Left lung (tissue), 14 donors: ENCODE results near the gene PLEKHG3. TPM values are rescaled to one million over a fixed set of nuclear protein-coding genes. Genes with fewer than 3 reads are reported as not detected.
"Not testable (repeated sequence)": the region's sequence is repeated elsewhere in the genome, so short reads cannot be mapped to it uniquely, and the experiment has no call there.

Source experiments
- ATAC-seq: fragments of 200-7000 bp; cut with Tn5 transposase; one replicate; pipeline ENCODE4 v1.9.1; 2020; ENCODE audit warnings: moderate library complexity
- DNase-seq, 4 donors: peaks; one replicate each; pipeline ENCODE4 v3.0.0-alpha.2; 2013 to 2020
- H3K27ac ChIP-seq, 2 donors: fragments of 200-600 bp; sonication (generic) in 1 of 2; one replicate each; pipeline versions ENCODE4 v1.5.0 to v1.8.0; 2020 to 2021
- H3K27me3 ChIP-seq, 2 donors: fragments of 200-600 bp; sonication (generic) in 1 of 2; one replicate each; pipeline versions ENCODE4 v1.5.0 to v1.8.0; 2020 to 2021
- H3K36me3 ChIP-seq, 2 donors: fragments of 200-600 bp; sonication (generic) in 1 of 2; one replicate each; pipeline versions ENCODE4 v1.5.0 to v1.8.0; 2020 to 2021
- H3K4me1 ChIP-seq, 2 donors: fragments of 200-600 bp; one replicate each; pipeline ENCODE4 v1.8.0; 2021
- H3K4me3 ChIP-seq, 2 donors: fragments of 200-600 bp; sonication (generic) in 1 of 2; one replicate each; pipeline versions ENCODE4 v1.5.0 to v1.8.0; 2020 to 2021; ENCODE audit warnings: mild to moderate bottlenecking in 1 of 2
- H3K9me3 ChIP-seq, 2 donors: fragments of 200-600 bp; sonication (generic) in 1 of 2; one replicate each; pipeline versions ENCODE4 v1.5.0 to v1.8.0; 2020 to 2021
- intact Hi-C, 2 donors: fragments of 100-400 bp; cut with DNase I; formaldehyde crosslinking; loops; one replicate each; pipeline versions ENCODE4 v1.11.2 to v1.14.2; 2022
- long read RNA-seq, 12 donors: library from polyadenylated mRNA in 2 of 12; unstranded in 2 of 12; transcript quantifications; one replicate each; pipeline ENCODE4 v2.0.0 and lab custom pipeline, GENCODE V29; 2019 to 2026
- polyA plus RNA-seq, 6 donors: library from polyadenylated mRNA; unstranded; fragments of 120-200 nt; gene quantifications; one replicate each; pipeline ENCODE4 v1.2.1, GENCODE V29; 2013; ENCODE audit not compliant: insufficient read length in 6 of 6
- total RNA-seq, 2 donors: library from RNA; stranded (reverse); fragmentation: NEBNext Ultra II Directional; extraction: Animal tissue kit (Norgen Biotek cat#: 25700); gene quantifications; one replicate each; pipeline ENCODE4 v1.2.1, GENCODE V29; 2021
- TF ChIP-seq, protein P1 (sequence below), 2 donors: fragments of 200-600 bp; sonication (generic) in 1 of 2; IDR thresholded peaks; one replicate each; pipeline versions ENCODE4 v1.5.0 to v1.8.0; 2021; ENCODE audit warnings: antibody characterized with exemption in 2 of 2
- donor health status: DM: no; HTN: yes; CAD: no.
- donor health status: DM: no; HTN: no; CAD: no.

The PLEKHG3 gene
- total RNA-seq (10 to 100 TPM; 31.9 to 34.3 TPM), polyA plus RNA-seq (10 to 100 TPM; 50.8 to 67.3 (median 60.7) TPM)
- long read RNA-seq, donor 1, partial matches to known transcripts: 20 of 22 reads
- long read RNA-seq, donor 1, other reads (novel, unspliced or antisense): 0 of 22 reads
- long read RNA-seq, donor 2, partial matches to known transcripts: 30 of 32 reads
- long read RNA-seq, donor 2, other reads (novel, unspliced or antisense): 0 of 32 reads
- long read RNA-seq, donor 3: 0 reads
- long read RNA-seq, donor 4, partial matches to known transcripts: 2 of 3 reads
- long read RNA-seq, donor 4, other reads (novel, unspliced or antisense): 1 of 3 reads
- long read RNA-seq, donor 5, partial matches to known transcripts: 14 of 14 reads
- long read RNA-seq, donor 5, other reads (novel, unspliced or antisense): 0 of 14 reads
- long read RNA-seq, donor 6, partial matches to known transcripts: 0 of 1 reads
- long read RNA-seq, donor 6, other reads (novel, unspliced or antisense): 0 of 1 reads
- long read RNA-seq, donor 7: 0 reads
- long read RNA-seq, donor 8, partial matches to known transcripts: 9 of 10 reads
- long read RNA-seq, donor 8, other reads (novel, unspliced or antisense): 0 of 10 reads
- long read RNA-seq, donor 9: 0 reads
- long read RNA-seq, donor 10, partial matches to known transcripts: 2 of 3 reads
- long read RNA-seq, donor 10, other reads (novel, unspliced or antisense): 1 of 3 reads
- long read RNA-seq, donor 11: 0 reads
- long read RNA-seq, donor 12, partial matches to known transcripts: 22 of 22 reads
- long read RNA-seq, donor 12, other reads (novel, unspliced or antisense): 0 of 22 reads

DNA sequence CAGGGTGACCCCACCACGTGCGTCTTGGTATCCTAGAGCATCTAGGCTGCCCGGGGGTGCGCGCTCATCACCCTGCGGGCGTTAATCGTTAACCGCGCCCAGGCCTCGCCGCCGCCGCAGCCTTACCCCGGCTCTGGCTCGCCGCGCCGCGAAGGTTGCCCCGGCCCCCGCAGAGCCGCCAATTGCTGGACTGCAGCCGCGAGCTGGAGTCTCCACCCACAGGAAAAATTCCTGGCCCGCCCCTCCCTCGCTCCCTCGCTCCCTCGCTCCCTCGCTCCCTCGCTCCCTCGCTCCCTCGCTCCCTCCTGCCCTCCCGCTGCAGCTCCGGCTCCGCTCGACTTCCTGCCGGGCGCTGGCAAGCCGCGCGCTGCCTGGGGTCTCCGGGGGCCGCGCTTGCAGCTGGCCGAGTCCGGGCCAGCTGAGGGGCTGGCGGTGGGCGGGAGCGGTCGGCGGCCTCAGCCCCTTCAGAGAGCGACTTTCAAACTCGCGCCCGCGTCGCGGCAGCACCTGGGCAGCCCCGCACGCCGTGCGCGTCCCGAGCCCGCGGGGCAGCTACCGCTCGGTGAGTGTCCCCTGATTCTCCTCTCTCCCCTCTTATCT, at the start of gene PLEKHG3:
Gene PLEKHG3 (plus strand): TSS at position 282 of the 600 bp plus-strand sequence. CDS start 23,208 bp downstream, outside the sequence.
- H3K27me3 ChIP-seq: peaks cover 0 to 56% of the 10 kb centered on the region in 2 donors
- ATAC-seq (peak; percentile 78), DNase-seq (peak in 3 of 4 donors; percentile 85 to 94 (median 87))
- H3K4me1 ChIP-seq: peaks cover 26 to 71% of the 10 kb centered on the region in 2 donors
- peak within 1 kb of the TSS; percentile 69 to 83 for H3K4me3 ChIP-seq
- H3K9me3 ChIP-seq: no peaks in the 10 kb centered on the region
- TF ChIP-seq, protein P1, sequence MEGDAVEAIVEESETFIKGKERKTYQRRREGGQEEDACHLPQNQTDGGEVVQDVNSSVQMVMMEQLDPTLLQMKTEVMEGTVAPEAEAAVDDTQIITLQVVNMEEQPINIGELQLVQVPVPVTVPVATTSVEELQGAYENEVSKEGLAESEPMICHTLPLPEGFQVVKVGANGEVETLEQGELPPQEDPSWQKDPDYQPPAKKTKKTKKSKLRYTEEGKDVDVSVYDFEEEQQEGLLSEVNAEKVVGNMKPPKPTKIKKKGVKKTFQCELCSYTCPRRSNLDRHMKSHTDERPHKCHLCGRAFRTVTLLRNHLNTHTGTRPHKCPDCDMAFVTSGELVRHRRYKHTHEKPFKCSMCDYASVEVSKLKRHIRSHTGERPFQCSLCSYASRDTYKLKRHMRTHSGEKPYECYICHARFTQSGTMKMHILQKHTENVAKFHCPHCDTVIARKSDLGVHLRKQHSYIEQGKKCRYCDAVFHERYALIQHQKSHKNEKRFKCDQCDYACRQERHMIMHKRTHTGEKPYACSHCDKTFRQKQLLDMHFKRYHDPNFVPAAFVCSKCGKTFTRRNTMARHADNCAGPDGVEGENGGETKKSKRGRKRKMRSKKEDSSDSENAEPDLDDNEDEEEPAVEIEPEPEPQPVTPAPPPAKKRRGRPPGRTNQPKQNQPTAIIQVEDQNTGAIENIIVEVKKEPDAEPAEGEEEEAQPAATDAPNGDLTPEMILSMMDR (IDR thresholded peaks at IDR 0.05): no peak
- peak within 1 kb of the TSS; percentile 76 to 93 for H3K27ac ChIP-seq
- intact Hi-C loops: no loop called here
- H3K36me3 ChIP-seq: no peaks in the 10 kb centered on the region

DNA sequence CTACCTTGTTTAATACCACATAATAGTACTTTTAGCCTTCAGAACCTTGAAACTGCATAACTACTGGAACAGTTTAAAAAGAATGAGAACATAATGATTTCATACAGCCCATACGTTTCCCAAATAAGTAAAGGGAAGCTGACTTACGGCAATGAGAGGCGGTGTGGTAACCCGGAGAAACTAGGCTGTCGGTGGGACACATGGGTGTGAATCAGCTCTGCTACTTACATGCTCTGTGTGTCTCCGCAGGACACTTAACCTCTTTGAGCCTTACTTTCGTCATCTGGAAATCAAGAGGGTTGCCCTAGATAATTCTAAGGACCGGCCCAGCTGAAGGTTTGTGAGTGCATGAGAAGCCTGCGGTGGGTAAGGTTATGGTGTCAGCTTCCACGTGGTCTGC, 49.3 kb upstream of the PLEKHG3 start:
- DNase-seq (peak in 1 of 4 donors; percentile 61), ATAC-seq (peak; percentile 62)
- no peaks in the 10 kb centered on the region for H3K9me3 ChIP-seq
- TF ChIP-seq, protein P1 (IDR thresholded peaks at IDR 0.05): no peak
- peaks cover 0 to under 1% of the 10 kb centered on the region in 2 donors for H3K27me3 ChIP-seq
- intact Hi-C loops: no loop called here
- H3K36me3 ChIP-seq: no peaks in the 10 kb centered on the region
- H3K4me1 ChIP-seq: peaks cover 0 to 29% of the 10 kb centered on the region in 2 donors
- H3K27ac ChIP-seq: peak overlapping the region in 1 of 2 donors; percentile 90
- no peak overlapping the region for H3K4me3 ChIP-seq

DNA sequence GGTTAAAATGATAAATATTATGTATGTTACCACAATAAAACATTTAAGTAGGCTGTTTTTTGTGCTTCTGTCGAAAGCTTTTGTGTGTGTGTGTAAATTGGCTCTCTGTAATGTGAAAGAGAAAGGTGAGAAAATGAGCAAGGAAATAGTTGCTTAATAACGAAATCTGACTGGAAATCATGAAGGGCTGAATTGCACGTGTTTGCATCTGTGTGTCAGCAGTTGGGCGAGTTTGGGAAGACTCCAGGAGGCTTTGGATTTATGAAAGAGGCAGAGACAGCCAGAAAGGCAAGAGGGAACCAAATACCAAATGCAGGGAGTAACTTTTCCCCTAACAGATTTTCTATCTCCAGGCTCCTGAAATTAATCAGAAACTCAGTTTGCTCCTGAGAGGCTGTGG, 47.2 kb upstream of the PLEKHG3 start:
- no peaks in the 10 kb centered on the region for H3K27me3 ChIP-seq
- H3K36me3 ChIP-seq: no peaks in the 10 kb centered on the region
- TF ChIP-seq, protein P1 (IDR thresholded peaks at IDR 0.05): no peak
- no peaks in the 10 kb centered on the region for H3K9me3 ChIP-seq
- no peak overlapping the region for H3K27ac ChIP-seq
- peak in 1 of 4 donors; percentile 21 for DNase-seq
- ATAC-seq: peak; percentile 6
- intact Hi-C loops: no loop called here
- peaks cover 0 to 29% of the 10 kb centered on the region in 2 donors for H3K4me1 ChIP-seq
- H3K4me3 ChIP-seq: no peak overlapping the region

DNA sequence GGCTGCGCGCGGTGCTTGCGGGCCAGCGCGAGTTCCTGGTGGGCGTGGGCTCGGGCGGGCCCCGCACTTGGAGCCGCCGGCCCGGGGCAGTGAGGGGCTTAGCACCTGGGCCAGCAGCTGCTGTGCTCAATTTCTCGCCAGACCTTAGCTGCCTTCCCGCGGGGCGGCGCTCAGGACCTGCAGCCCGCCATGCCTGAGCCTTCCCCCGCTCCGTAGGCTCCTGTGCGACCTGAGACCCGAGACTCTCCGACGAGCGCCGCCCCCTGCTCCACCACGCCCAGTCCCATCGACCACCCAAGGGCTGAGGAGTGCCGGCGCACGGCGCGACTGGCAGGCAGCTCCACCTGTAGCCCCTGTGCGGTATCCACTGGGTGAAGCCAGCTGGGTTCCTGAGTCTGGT, 46.0 kb upstream of the PLEKHG3 start:
- no peak for DNase-seq
- Histone ChIP-seq H3K36me3 (no peaks in the 10 kb centered on the region), H3K27ac (no peak overlapping the region), H3K27me3 (no peaks in the 10 kb centered on the region), H3K4me3 (no peak overlapping the region), H3K4me1 (peaks cover 0 to 28% of the 10 kb centered on the region in 2 donors), H3K9me3 (no peaks in the 10 kb centered on the region)
- intact Hi-C loops: no loop called here
- ATAC-seq: no peak
- TF ChIP-seq, protein P1 (IDR thresholded peaks at IDR 0.05): no peak

DNA sequence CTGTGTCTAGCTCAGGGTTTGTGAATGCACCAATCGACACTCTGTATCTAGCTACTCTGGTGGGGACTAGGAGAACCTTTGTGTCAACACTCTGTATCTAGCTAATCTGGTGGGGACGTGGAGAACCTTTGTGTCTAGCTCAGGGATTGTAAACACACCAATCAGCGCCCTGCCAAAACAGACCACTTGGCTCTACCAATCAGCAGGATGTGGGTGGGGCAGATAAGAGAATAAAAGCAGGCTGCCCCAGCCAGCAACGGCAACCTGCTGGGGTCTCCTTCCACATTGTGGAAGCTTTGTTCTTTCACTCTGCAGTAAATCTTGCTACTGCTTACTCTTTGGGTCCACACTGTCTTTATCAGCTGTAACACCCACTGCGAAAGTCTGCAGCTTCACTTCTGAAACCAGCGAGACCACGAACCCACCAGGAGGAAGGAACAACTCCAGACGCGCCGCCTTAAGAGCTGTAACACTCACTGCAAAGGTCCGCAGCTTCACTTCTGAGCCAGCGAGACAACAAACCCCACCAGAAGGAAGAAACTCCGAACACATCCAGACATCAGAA, 45.4 kb upstream of the PLEKHG3 start:
- DNase-seq, H3K36me3 ChIP-seq, ATAC-seq, H3K27me3 ChIP-seq, H3K4me3 ChIP-seq, intact Hi-C loops, H3K27ac ChIP-seq, H3K9me3 ChIP-seq: not testable (repeated sequence)
- peaks cover 0 to 22% of the 10 kb centered on the region in 2 donors for H3K4me1 ChIP-seq
